ENCODE data around the gene PLEKHN1.
"Not testable (repeated sequence)": the region's sequence is repeated elsewhere in the genome, so short reads cannot be mapped to it uniquely, and the experiment has no call there.

Gene PLEKHN1

GRCh38 chr1:1014799-1015681 lies 48.8 kb downstream of the PLEKHN1 start:
- no peak for DNase-seq

GRCh38 chr1:1017397-1018320 lies 51.4 kb downstream of the PLEKHN1 start:
- not testable (repeated sequence) for DNase-seq

DNA sequence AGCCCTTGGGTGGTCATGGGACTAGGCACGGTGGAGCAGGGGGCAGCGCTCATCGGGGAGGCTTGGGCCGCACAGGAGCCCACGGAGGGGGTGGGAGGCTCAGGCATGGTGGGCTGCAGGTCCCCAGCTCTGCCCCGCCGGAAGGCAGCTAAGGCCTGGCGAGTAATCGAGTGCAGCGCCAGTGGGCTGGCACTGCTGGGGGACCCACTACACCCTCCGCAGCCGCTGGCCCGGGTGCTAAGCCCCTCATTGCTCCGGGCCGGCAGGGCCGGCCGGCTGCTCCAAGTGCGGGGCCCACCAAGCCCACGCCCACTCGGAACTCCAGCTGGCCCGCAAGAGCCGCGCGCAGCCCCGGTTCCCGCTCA lies 52.0 kb downstream of the PLEKHN1 start:
- DNase-seq = not testable (repeated sequence)

DNA sequence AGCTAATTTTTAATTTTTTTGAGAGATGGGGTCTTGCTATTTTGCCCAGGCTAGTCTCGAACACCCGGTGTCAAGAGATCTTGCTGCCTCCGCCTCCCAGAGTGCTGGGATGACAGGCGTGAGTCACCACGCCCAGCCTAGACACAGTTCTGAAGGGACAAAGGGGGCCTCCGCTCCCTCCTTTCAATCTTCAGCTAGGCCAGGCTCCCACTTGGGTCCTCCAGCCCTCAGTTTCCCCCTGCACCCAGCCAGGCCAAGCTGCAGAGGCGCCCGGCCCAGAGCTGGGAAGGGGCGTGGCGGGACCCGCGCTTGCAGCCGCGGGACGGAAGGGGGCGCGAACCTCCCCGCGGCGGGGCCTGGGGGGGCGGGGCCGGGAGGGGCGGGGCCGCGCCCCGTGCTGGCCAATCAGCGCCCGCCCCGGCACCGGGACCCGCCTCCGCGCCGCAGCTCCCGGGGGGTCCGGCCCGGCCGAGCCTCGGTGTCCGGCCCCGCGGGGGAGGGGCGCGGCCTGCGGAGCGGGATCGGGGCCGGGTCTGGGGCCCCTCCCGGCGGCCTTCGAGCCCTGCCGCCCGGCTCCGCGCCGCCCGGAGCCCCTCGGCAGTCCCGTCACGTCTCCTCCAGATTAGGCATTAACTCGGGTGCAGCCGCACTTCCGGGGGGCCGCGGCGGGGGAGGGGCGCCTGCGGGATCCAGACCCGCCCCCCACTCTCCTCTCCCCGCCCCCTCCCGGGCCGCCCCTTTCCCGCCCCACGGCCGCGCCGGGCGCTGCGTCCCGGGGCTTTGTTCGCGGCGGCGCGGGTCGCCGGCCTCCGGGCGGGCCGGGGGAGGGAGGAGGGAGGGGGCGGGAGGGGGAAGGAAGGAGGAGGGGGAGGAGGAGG lies 53.1 kb downstream of the PLEKHN1 start:
- DNase-seq = peak; percentile 91

- peak; percentile 81 for DNase-seq
These were observed 53.7 kb downstream of the PLEKHN1 start, which contains the start of gene AGRN for GRCh38 chr1:1020000-1020404. Gene AGRN (plus strand): TSS chr1:1020120. CDS start chr1:1020173, 53 bp downstream.

DNA sequence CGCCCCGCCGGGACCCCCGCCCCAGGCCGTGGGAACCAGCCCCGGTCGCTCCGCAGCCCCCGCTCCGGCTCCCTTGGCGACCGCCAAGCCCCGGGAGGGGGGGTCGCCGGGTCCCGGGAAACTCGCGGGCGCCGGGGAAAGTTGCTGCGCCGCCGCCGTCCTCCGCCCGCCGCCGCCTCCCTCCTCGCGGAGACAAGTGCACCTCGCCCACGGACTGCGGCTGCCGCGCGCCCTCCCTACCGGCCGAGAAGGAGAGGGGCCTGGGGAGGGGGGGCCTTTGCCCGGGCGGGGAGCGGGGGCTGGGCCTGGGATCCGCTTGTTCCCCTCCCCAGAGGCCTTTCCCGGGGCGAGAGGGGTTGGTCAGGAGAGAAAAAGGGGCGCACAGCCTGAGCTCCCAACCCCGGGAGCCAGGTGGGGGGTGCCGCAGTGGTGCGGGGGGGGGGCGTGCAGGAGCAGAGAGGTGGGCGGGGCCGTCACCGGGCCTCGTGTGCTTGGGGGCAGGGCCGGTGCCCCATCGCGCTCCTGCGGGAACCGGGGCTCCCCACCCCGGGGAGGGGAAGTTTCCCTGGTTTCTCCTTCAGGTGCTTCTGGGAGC lies 54.2 kb downstream of the PLEKHN1 start:
- peak; percentile 78 for DNase-seq

DNA sequence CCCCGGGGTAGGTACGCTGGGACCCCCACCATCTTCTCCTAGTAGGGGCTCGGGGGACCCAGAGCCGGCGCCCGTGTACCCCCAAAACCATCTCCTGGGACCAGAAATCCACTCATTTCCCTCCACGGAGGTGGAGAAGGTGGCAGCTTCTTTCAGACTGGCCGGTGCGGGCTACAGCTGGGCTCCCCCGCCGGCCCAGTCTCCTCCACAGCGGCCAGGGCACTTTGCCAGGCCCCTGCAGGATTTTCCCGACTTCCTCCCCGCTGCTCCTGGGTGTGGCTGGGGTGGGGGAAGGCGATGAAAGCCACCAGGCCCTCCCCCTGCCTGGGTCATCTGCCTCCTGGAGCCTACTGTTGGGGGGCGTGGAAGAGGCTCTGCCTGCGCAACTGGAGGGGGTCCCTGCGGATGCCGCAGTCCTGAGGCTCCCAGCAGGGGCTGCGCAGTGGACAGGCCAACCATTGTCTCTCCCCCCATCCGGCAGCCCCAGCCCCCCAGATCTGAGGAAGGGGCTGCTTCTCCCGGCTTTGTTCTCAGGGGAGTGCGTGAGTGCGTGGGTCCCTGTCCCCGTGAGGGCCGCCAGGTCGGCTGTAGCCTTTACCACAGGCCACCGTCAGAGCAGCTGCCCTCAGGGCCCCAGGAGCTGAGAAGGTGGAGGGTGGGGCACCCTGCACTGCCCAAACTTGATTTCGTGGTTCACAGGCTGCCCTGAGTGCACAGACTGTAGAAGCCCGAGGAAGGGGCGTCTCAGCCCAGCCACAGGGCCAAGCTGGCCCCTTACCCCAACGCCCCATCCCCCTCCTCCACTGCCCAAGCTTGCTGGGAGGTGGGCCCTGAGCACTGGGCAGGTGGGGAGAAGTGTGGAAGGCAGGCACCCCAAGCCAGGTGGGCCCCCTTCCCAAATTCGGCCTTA lies 55.0 kb downstream of the PLEKHN1 start:
- no peak for DNase-seq

GRCh38 chr1:1021920-1022259 lies 55.6 kb downstream of the PLEKHN1 start:
- DNase-seq = no peak

DNA sequence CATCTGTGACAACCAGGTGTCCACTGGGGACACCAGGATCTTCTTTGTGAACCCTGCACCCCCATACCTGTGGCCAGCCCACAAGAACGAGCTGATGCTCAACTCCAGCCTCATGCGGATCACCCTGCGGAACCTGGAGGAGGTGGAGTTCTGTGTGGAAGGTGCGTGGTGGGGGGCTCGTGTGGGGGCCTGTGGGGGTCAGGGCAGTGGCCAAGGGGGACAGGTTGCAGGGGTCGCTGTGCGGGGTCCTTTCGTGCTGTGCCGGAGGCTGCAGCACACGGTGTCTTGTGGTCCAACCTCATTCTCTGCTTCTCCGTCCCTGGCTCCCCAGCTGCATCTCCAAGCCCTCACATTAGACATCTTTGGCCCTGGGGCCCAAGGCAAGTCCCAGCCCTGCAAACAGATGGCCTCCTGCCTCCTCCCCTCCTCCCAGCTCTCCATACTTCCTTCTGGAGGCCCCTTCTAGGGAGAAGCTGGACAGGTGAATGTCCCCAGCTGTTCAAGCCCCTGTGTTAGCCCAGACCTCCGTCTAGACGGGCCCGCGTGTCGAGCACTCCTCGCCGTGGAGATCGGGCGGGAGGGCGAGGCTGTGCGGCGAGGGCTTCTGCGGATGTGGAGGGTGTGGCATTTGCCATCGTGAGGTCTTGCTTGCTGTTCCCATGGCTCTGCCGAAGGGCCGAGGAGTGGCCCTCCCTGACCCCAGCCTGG lies 56.2 kb downstream of the PLEKHN1 start:
- DNase-seq = no peak

GRCh38 chr1:1023700-1024099 lies 57.4 kb downstream of the PLEKHN1 start:
- no peak for DNase-seq

DNA sequence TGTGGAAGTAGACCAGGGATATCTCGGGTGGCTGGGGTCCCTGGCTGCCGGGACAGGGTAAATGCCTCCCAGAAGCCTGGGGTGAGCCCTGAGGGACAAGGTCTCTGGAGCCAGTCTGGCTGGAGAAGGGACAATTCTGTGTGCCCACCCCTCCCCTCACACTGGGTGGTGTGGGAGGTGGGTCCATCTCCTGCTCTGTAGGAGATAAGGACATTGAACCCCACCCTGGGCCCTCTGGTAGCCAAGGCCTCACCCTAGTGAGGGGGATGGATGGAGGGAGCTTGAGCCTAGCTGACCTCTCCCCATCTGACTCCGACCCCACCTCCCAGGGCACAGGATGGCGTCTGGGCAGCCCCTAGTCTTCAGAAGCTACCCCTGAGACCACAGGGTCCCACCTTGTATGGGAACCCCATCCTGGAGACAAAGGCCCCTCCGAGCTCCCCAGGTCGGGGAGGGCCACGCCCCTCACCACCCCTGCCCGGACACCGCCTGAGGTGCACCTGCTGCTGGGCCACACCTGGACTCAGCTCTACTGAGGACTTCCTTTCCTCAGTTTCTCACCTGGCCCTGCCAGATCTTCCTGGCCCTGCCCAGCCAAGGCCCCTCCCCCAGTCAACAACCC lies 58.0 kb downstream of the PLEKHN1 start:
- no peak for DNase-seq

GRCh38 chr1:1024771-1025699 lies 58.8 kb downstream of the PLEKHN1 start:
- no peak for DNase-seq

Measured in activated CD8-positive, alpha-beta memory T cell treated with anti-CD3 and anti-CD28 coated beads for 24 hours (primary cell).